Hematopoietic multipotent progenitor cell (in vitro differentiated cells): ENCODE measurements around the gene EPB41L2. TPM values are rescaled to one million over a fixed set of nuclear protein-coding genes. Genes with fewer than 3 reads are reported as not detected.
"Not testable (repeated sequence)": the region's sequence is repeated elsewhere in the genome, so short reads cannot be mapped to it uniquely, and the experiment has no call there.

Source experiments
- DNase-seq, 3 donors: peaks; one replicate each; pipeline ENCODE4 v3.0.0-alpha.2; 2011 to 2015; ENCODE audit warnings: low read depth in 2 of 3, low spot score in 2 of 3
- total RNA-seq: library from RNA; depleted of rRNA; stranded (reverse); fragments of >200 nt; gene quantifications from one replicate; pipeline ENCODE4 v1.2.3, GENCODE V29; 2012

The EPB41L2 gene
- total RNA-seq, 1 donor, result 7.5 TPM

GRCh38 chr6:130825772-130826441 is 237.1 kb downstream of the EPB41L2 start:
- no peak for DNase-seq

- no peak for DNase-seq
Measured at GRCh38 chr6:130824978-130825694, 237.9 kb downstream of the EPB41L2 start.

- no peak for DNase-seq
Measured at GRCh38 chr6:130822736-130823135, 240.3 kb downstream of the EPB41L2 start.

GRCh38 chr6:130815200-130816071 is 247.6 kb downstream of the EPB41L2 start:
- DNase-seq, result no peak

- no peak for DNase-seq
Measured at GRCh38 chr6:130814506-130814905, 248.5 kb downstream of the EPB41L2 start.

GRCh38 chr6:130811932-130812331 is 251.1 kb downstream of the EPB41L2 start:
- DNase-seq, result no peak

DNA sequence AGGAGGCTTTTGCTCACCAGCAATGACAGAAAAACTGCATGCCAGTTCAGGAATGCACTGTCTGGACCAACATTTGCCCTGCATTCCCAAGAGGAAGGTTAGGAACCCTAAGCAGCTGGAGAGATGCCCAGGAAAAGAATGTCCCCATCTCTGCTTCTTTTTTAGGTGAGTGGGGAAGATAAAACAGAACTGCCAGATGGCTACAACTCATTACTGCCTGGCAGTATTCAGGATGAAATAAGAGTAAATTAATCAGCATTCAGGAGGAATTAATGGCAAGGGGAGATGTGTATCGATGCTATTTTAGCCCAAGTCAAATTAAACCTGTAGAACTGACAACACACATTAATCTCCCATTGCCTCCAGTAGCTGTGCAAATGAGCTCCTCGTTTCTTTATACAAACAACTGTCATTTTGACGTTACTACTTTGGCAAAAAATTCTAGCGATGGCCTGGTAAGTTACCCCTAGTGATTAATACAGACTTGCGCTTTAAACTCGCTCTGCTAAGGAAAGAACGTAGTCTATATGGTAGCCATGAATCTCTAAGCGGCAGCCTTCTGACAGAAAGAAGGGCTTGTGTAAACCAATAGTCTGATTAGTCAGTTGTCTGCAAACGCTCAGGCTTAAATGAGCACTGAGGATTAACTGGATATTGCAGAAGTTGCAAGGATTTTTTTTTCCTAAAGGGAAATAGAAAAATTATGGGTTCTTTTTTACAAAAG is 252.6 kb downstream of the EPB41L2 start:
- DNase-seq, result no peak

DNA sequence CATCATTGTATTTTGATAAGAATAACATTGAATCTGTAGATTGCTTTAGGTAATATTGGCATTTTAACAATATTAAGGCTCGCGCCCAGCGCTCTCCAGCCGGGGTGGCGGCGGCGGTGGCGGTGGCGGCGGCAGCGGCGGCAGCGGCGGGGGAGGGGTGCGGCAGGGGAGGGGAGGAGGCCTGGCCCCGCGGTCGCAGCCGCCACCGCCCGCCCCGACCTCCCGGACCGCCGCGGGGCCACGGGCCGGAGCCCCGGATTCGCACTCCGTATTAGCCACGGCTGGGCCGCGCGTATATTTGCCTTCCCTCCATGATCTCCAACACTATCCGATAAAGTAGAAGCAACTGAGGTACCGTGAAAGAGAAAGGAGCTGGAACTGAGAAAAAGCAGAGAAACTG is 261.7 kb downstream of the EPB41L2 start:
- not testable (repeated sequence) for DNase-seq

- no peak for DNase-seq
Measured at GRCh38 chr6:130797061-130797460, 266.0 kb downstream of the EPB41L2 start.

DNA sequence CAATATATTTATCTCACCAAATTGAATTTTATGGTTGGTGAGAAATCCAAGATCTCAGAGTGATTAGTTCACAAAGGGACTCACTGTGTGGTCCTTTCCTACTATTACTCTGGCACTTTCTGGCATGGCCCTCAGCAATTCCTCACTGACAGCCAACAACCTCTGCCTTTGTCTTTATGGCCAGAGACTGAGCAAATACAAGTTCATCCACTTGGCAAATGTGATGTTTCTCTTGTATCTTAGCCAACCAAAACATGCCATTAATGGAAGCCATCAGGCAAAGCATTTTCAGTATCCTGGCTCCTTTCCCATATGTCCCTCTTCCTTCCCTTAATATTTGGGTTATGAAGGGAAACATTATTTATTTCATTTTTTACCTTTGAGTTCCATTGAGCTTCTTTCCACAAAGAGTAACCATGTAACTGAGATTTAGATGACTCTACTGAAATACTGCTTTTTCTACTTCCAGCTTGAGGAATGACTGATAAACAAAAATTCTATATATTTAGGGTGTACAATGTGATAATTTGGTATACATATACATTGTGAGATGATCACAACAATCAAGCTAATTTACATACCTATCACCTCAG is 266.6 kb downstream of the EPB41L2 start:
- DNase-seq, result no peak

GRCh38 chr6:130794738-130795137 is 268.3 kb downstream of the EPB41L2 start:
- DNase-seq, result no peak

DNA sequence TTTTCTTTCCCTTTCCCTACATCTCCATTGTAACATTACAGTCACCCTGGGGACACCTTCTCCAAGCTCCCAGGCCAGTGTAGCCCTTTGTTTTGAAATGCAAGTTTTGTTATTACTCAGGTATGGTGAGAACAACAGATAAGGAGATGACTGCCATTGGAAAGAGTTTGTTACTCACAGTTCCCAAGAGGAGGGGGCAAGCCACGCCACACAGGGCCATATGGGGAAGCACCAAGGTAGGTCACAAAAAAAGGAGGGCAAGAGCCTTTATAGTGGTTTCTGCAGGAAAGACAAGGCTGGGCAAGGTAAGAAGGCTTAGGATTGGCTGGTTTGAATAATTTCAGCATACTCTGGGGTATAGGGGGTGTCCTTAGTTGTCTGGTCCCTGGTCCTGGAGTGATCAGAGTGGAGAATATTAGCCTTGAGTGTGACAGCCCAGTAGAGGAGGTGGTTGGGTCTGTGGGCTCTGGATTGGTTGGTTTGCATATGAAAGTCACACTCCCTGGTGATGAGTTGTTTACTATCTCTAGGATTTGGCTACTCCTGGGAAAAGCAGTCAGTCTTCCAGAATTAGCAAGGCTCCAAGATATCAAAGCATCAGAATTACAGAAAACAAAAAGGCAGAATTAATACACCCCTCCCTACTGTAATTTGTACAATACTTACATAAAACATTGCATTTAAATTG is 268.9 kb downstream of the EPB41L2 start:
- DNase-seq, result no peak

Other genes starting within 250 kb of the EPB41L2 start
- not detected for gene SMLR1, start 235.8 kb downstream of the EPB41L2 start, total RNA-seq
- gene AKAP7, start 72.2 kb upstream of the EPB41L2 start, total RNA-seq, result 3.0 TPM